Breast epithelium (tissue), 3 donors: ENCODE results near the gene FADS2.

Experiments
- CTCF ChIP-seq, 3 donors: fragments of 450-650 bp; IDR thresholded peaks; one replicate each; pipeline ENCODE4 v1.5.1; 2016 to 2017; ENCODE audit warnings: antibody characterized with exemption in 3 of 3, mild to moderate bottlenecking in 3 of 3, moderate library complexity in 3 of 3
- POLR2AphosphoS5 ChIP-seq, 3 donors: sonication (generic); formaldehyde crosslinking; IDR thresholded peaks; one replicate each; pipeline ENCODE4 v1.6.1; 2017; ENCODE audit warnings: antibody characterized with exemption in 3 of 3

DNA sequence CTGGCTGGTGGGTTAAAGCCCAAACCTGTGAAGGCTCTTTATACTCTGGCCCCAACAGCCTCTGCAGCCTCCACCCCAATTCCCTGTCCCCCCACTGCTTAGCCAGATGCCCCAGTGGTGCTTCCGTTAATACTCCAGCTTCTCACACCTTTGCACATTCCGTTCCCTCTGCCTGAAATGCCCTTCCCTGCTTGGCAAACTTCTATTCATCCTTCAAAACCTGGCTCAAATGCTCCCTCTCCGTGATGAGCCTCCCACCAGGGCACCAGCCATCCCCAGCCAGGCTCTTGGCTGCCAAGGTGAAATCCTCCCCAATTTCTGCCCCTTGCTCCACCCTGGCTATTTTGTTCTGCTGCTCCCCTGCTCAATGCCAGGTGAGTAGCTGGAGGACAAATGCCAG is 75.7 kb downstream of the FADS2 start:
- TF ChIP-seq CTCF (IDR thresholded peaks at IDR 0.05) (no peak), POLR2AphosphoS5 (IDR thresholded peaks at IDR 0.05) (no peak)
